WTC11 (cell line): ENCODE measurements around the gene TRIM4. TPM values are rescaled to one million over a fixed set of nuclear protein-coding genes. Genes with fewer than 3 reads are reported as not detected.

Experiments used
- ATAC-seq: fragments of 200-7000 bp; cut with Tn5 transposase; 2 replicates; pipeline ENCODE4 v1.10.0; 2021; ENCODE audit warnings: mild to moderate bottlenecking, moderate library complexity
- CTCF ChIA-PET: fragments of 300-600 bp; sonication (Branson Sonifier 250); formaldehyde crosslinking; loops from one replicate; lab custom pipeline; 2021; ENCODE audit warnings: antibody characterized with exemption; lab: Charles Lee
- POLR2A ChIA-PET: fragments of 350-600 bp; sonication (Branson Sonifier 250); formaldehyde crosslinking; loops from one replicate; lab custom pipeline; 2021; ENCODE audit warnings: antibody characterized with exemption; lab: Charles Lee
- DNase-seq: peaks from one replicate; pipeline ENCODE4 v3.0.0; 2021; ENCODE audit warnings: low spot score
- H3K27ac Mint-ChIP-seq: 2 replicates; pipeline ENCODE4 v1.8.0; 2021; ENCODE audit warnings: mixed read lengths
- H3K27me3 Mint-ChIP-seq: 2 replicates; pipeline ENCODE4 v1.8.0; 2021; ENCODE audit warnings: low read depth, mild to moderate bottlenecking, moderate library complexity, mixed read lengths
- H3K36me3 Mint-ChIP-seq: 2 replicates; pipeline ENCODE4 v1.8.0; 2021; ENCODE audit warnings: mixed read lengths
- H3K4me1 Mint-ChIP-seq: 2 replicates; pipeline ENCODE4 v1.8.0; 2022; ENCODE audit warnings: mixed read lengths
- H3K4me3 Mint-ChIP-seq: 2 replicates; pipeline ENCODE4 v1.8.0; 2021; ENCODE audit warnings: mild to moderate bottlenecking, moderate library complexity, mixed read lengths
- H3K9me3 Mint-ChIP-seq: 2 replicates; pipeline ENCODE4 v1.8.0; 2021; ENCODE audit warnings: mixed read lengths
- ARID4B ChIP-seq: sonication (generic); formaldehyde crosslinking; IDR thresholded peaks from 2 replicates; pipeline ENCODE4 v1.8.0; 2023; ENCODE audit warnings: missing genetic modification reagents, mild to moderate bottlenecking, borderline replicate concordance
- ATF2 ChIP-seq: sonication (generic); formaldehyde crosslinking; IDR thresholded peaks from 2 replicates; pipeline ENCODE4 v1.8.1; 2022; ENCODE audit warnings: low read depth, missing genetic modification reagents, borderline replicate concordance
- CBFB ChIP-seq: sonication (generic); formaldehyde crosslinking; IDR thresholded peaks from 2 replicates; pipeline ENCODE4 v1.8.1; 2022; ENCODE audit warnings: mild to moderate bottlenecking, low read depth, missing genetic modification reagents
- CREM ChIP-seq: sonication (generic); formaldehyde crosslinking; IDR thresholded peaks from 2 replicates; pipeline ENCODE4 v1.8.1; 2022; ENCODE audit warnings: mild to moderate bottlenecking, missing genetic modification reagents, moderate library complexity
- FOXP1 ChIP-seq: sonication (generic); formaldehyde crosslinking; IDR thresholded peaks from 2 replicates; pipeline ENCODE4 v1.8.0; 2022; ENCODE audit warnings: missing genetic modification reagents, mild to moderate bottlenecking, moderate library complexity, borderline replicate concordance
- HMGXB4 ChIP-seq: sonication (generic); formaldehyde crosslinking; IDR thresholded peaks from 2 replicates; pipeline ENCODE4 v1.8.1; 2023; ENCODE audit warnings: mild to moderate bottlenecking, moderate library complexity, missing genetic modification reagents
- NFATC4 ChIP-seq: fragments of 250-450 bp; sonication (Bioruptor Pico); IDR thresholded peaks from 2 replicates; pipeline ENCODE4 v1.9.0; 2021; ENCODE audit warnings: mild to moderate bottlenecking
- OVOL2 ChIP-seq: fragments of 250-450 bp; sonication (Bioruptor Pico); IDR thresholded peaks from 2 replicates; pipeline ENCODE4 v1.9.0; 2021; ENCODE audit warnings: mild to moderate bottlenecking, borderline replicate concordance
- ZNF138 ChIP-seq: sonication (generic); formaldehyde crosslinking; conservative IDR thresholded peaks from 2 replicates; pipeline ENCODE4 v1.8.1; 2022; ENCODE audit warnings: mild to moderate bottlenecking, moderate library complexity, missing genetic modification reagents
- ZNF532 ChIP-seq: fragments of 250-450 bp; sonication (Bioruptor Pico); IDR thresholded peaks from 2 replicates; pipeline ENCODE4 v1.9.0; 2021; ENCODE audit warnings: mild to moderate bottlenecking, borderline replicate concordance
- total RNA-seq: library from RNA; stranded (reverse); gene quantifications from 3 replicates; pipeline ENCODE4 v1.2.3, GENCODE V29; 2021
- TF ChIP-seq, protein P1 (sequence below): fragments of 250-450 bp; sonication (Bioruptor Pico); IDR thresholded peaks from 2 replicates; pipeline ENCODE4 v1.9.0; 2021; ENCODE audit warnings: mild to moderate bottlenecking

Gene TRIM4
- total RNA-seq, 1 experiment from 2014 or later = 6.6 TPM

- ATAC-seq (no peak), DNase-seq (no peak)
- no peaks in the 10 kb centered on the region for H3K4me1 Mint-ChIP-seq
- TF ChIP-seq CBFB = no peak
- no peak for TF ChIP-seq HMGXB4 (CRISPR knock-in tag)
- no peak for TF ChIP-seq FOXP1 (CRISPR knock-in tag)
- no peak for TF ChIP-seq ZNF532
- TF ChIP-seq ZNF138 (CRISPR knock-in tag) = no peak
- TF ChIP-seq ATF2 = no peak
- TF ChIP-seq ARID4B (CRISPR knock-in tag) = no peak
- no peaks in the 10 kb centered on the region; the same call in 1 of the 2 replicates for H3K27me3 Mint-ChIP-seq
- no peaks in the 10 kb centered on the region for H3K9me3 Mint-ChIP-seq
- ChIA-PET CTCF (no interaction called here), POLR2A (no interaction called here)
- H3K27ac Mint-ChIP-seq = no peak overlapping the region
- H3K36me3 Mint-ChIP-seq = peaks cover 17% of the 10 kb centered on the region
- H3K4me3 Mint-ChIP-seq = no peak overlapping the region
Observed at GRCh38 chr7:99897322-99898022, 21.9 kb downstream of the TRIM4 start.

- Mint-ChIP-seq H3K36me3 (peaks cover 24% of the 10 kb centered on the region), H3K27ac (no peak overlapping the region), H3K4me1 (no peaks in the 10 kb centered on the region), H3K9me3 (peaks cover 20% of the 10 kb centered on the region), H3K4me3 (no peak overlapping the region), H3K27me3 (no peaks in the 10 kb centered on the region; the same call in 1 of the 2 replicates)
- ATAC-seq (no peak), DNase-seq (no peak)
- ChIA-PET POLR2A (no interaction called here), CTCF (no interaction called here)
- no peak for TF ChIP-seq CREM
Observed at GRCh38 chr7:99894738-99895137, 24.6 kb downstream of the TRIM4 start.

DNA sequence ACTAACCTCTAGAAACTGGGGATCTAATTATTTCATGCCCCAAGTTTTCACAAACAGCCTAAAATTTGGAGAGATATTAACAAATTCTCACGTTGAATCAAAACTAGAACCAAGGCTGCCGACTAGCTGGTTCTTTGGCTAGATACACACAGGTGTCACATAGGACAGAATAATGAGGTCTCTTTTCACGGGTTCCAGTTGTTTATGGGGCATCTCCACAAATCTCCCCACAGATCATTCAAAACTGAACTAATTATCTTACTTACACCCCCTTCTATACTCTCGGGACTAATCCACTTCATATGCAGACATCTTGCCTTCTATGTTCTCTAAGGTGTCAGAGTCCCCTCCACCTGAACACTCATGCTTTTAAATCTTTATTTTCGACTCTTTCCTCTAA lies 26.1 kb downstream of the TRIM4 start:
- Mint-ChIP-seq H3K4me1 (no peaks in the 10 kb centered on the region), H3K4me3 (no peak overlapping the region), H3K9me3 (peaks cover 27% of the 10 kb centered on the region), H3K27ac (no peak overlapping the region), H3K27me3 (no peaks in the 10 kb centered on the region; the same call in 1 of the 2 replicates), H3K36me3 (peaks cover 31% of the 10 kb centered on the region)
- no peak for ATAC-seq
- CTCF ChIA-PET = no interaction called here
- no peak for DNase-seq
- POLR2A ChIA-PET = no interaction called here
- TF ChIP-seq, protein P1, sequence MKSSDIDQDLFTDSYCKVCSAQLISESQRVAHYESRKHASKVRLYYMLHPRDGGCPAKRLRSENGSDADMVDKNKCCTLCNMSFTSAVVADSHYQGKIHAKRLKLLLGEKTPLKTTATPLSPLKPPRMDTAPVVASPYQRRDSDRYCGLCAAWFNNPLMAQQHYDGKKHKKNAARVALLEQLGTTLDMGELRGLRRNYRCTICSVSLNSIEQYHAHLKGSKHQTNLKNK (CRISPR knock-in tag) = no peak
- TF ChIP-seq NFATC4 = no peak
- no peak for TF ChIP-seq OVOL2 (CRISPR knock-in tag)
- no peak for TF ChIP-seq ZNF532
